ENCODE measurements around the gene USP15.

USP15 gene

GRCh38 chr12:62267026-62267425 is 6.8 kb downstream of the USP15 start:
- TF ChIP-seq CTCF (IDR thresholded peaks at IDR 0.05; ENCODE audit: control extremely low read depth, extremely low read depth, low read depth, missing control alignments): no peak
- ChIA-PET CTCF (interaction anchor here (1.0 to 1.8 kb wide), 2 partner anchors 11 to 171 kb away, joined by 3 to 5 read pairs; no protein-coding TSS in a partner anchor), POLR2A (interaction anchor here (0.6 kb wide), 1 partner anchor 207 kb away, joined by 3 read pairs; no protein-coding TSS in a partner anchor)
- no peak for DNase-seq (ENCODE audit: extremely low spot score)

GRCh38 chr12:62267480-62267879 is 7.3 kb downstream of the USP15 start:
- TF ChIP-seq CTCF (IDR thresholded peaks at IDR 0.05; ENCODE audit: control extremely low read depth, extremely low read depth, low read depth, missing control alignments): no peak
- CTCF ChIA-PET: interaction anchor here (1.0 to 1.8 kb wide), 2 partner anchors 10 to 171 kb away, joined by 3 to 5 read pairs; no protein-coding TSS in a partner anchor
- POLR2A ChIA-PET: no interaction called here
- DNase-seq (ENCODE audit: extremely low spot score): no peak

GRCh38 chr12:62268956-62269355 is 8.8 kb downstream of the USP15 start:
- DNase-seq (ENCODE audit: extremely low spot score): no peak
- CTCF ChIA-PET: no interaction called here
- POLR2A ChIA-PET: no interaction called here
- TF ChIP-seq CTCF (IDR thresholded peaks at IDR 0.05; ENCODE audit: control extremely low read depth, extremely low read depth, low read depth, missing control alignments): no peak

GRCh38 chr12:62269464-62270228 is 9.4 kb downstream of the USP15 start:
- CTCF ChIA-PET: no interaction called here
- DNase-seq (ENCODE audit: extremely low spot score): no peak
- no peak for TF ChIP-seq CTCF (IDR thresholded peaks at IDR 0.05; ENCODE audit: control extremely low read depth, extremely low read depth, low read depth, missing control alignments)
- POLR2A ChIA-PET: no interaction called here

GRCh38 chr12:62270384-62270783 is 10.2 kb downstream of the USP15 start:
- TF ChIP-seq CTCF (IDR thresholded peaks at IDR 0.05; ENCODE audit: control extremely low read depth, extremely low read depth, low read depth, missing control alignments): no peak
- ChIA-PET CTCF (no interaction called here), POLR2A (no interaction called here)
- no peak for DNase-seq (ENCODE audit: extremely low spot score)

GRCh38 chr12:62270872-62271271 is 10.7 kb downstream of the USP15 start:
- CTCF ChIA-PET: no interaction called here
- DNase-seq (ENCODE audit: extremely low spot score): no peak
- POLR2A ChIA-PET: no interaction called here
- no peak for TF ChIP-seq CTCF (IDR thresholded peaks at IDR 0.05; ENCODE audit: control extremely low read depth, extremely low read depth, low read depth, missing control alignments)
